Stimulated activated CD4-positive, alpha-beta T cell treated with anti-CD3 and anti-CD28 coated beads, Interleukin-15, amount 100 ng/mL, for 1 hour (primary cell): ENCODE results near the gene POC1A.

ENCODE experiments used
- DNase-seq, 2 donors: peaks; one replicate each; pipeline ENCODE4 v3.0.0-alpha.2; 2020; ENCODE audit warnings: low read depth in 1 of 2, low spot score in 1 of 2

Gene POC1A

DNA sequence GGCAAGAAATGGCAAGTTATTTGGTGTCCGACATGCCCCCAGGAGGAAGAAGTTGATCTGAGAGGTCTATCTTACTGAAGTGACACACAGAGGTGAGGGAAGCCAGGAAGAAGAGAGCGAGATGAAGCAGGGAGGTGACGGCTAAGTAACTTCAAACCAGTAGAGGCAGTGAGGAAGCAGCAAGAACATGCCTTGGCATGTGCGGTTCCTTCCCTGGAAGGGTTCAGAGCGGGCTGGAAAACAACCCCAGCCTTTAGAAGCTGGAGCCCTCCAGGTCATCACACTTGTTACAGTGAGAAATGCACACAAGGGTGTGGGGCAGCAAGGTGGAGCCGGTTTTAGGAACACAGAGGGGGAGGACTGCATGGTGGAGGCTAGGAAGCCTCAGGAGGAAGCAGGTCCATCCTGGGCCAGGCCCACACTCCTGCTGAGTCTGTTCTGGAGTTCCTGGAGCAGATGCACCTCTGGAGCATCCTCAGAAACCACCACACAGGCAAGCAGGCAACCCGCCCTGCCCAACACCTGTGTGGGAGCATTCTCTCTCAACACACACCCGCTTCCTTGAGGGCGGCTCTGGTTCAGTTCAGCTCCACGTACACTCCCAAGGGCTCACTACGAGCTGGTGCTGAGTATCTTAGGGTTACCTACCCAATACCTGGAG lies 47.1 kb downstream of the POC1A start:
- DNase-seq: no peak

DNA sequence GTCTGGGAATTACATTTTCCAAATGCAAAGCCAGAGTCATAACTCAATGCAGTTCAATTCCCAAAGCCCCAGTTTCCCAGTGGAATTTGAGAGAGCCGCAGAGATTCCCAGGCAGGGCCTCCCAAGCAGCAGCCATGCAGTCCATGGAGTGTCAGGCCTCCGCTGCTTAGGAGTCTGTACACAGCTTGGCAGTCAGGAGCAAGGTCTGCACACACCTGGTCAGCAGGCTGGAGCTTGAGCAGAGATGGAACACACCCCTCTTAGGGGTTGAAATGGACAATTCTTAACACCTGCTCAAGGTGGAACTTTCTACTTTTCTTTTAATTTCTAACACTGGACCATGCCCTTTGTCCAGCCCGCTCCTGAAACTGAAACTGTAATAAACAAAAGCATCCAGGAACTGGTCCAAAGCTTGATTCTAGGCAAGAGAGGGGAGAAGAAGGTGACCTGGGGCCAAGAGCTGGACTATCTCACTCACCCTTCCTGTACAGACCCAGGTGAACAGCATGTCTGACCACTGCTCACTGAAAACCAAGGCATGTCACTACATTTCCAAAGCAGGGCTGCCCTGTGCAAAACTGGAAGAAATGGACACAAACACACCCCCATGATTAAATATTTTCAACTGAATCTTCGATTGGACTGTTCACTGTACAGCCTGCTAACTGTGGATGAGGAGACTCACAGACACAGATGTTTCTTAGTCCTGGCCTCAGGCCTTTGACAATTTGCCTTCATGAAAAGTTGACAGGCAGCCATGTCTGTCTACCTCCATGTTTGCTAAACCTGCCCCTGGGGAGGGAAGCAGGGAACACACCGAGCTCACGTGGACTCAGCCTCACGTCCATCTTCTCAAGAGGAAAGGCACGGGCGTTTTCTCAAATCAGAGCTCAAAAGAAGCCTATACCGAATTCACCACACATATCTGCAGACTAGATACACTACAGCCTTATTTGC lies 49.3 kb downstream of the POC1A start:
- DNase-seq: no peak

DNA sequence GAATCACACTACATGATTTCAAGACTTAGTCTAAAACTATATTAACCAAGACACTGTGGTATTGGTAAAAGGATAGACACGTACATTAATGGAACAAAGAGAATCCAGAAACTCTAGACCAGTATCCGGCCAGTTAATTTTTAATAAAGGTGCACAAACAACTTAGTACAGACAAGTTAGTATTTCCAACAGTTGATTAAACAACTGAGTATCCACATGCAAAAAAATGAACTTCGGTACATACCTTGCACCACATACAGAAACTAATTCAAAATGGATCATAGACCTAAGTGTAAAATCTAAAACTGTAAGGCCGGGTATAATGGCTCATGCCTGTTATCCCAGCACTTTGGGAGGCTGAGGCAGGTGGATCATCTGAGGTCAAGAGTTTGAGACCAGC lies 51.3 kb downstream of the POC1A start:
- DNase-seq: no peak

DNA sequence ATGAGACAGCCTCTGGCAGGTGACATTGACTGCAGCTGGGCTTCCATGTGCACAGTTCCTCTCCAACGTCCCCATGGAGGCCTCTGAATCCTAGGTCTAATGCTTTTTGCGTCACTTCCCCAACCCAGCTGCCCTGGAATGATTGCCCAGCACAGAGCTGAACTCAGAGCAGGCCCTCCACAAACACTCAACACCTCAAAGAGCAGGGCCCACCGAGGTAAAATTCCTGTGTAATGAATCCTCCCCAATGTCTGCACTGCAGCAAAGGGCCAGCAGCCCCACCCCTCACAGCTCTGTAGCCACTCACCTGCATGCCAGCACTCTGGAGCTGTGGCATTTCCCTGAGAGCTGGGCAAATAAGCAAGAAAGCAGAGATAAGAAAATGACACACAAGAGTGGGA lies 55.2 kb downstream of the POC1A start:
- no peak for DNase-seq

DNA sequence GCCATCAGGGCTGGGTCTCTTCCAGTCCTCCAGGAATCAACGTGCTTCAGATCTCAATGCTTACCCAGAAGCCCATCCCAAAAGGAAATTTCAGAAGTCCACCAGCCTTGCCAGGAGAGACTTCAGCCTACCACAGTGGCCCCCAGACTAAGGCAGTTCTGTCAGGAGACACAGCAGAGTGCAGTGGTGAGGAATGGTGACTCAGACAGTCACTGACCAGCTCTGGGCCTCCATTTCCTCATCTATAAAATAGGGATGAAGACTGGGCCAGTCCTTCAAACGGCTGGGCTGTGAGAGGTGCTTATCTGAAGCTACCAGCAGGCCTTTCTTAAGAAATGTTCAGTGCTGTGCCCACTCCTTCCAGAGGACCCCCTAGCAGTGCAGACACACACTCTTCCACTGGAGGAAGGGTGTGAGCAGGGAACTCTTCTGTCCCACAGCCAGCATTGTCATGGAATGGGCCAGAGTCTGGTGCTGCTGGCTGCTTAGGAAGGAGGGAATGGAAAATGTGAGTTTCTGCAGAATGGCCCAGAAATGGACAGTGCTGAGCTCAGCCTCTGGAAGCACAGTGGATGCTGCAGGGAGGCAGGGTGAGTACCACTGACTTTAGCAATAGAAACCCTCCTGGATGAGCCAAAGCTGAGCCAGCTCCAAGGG lies 56.2 kb downstream of the POC1A start:
- no peak for DNase-seq

DNA sequence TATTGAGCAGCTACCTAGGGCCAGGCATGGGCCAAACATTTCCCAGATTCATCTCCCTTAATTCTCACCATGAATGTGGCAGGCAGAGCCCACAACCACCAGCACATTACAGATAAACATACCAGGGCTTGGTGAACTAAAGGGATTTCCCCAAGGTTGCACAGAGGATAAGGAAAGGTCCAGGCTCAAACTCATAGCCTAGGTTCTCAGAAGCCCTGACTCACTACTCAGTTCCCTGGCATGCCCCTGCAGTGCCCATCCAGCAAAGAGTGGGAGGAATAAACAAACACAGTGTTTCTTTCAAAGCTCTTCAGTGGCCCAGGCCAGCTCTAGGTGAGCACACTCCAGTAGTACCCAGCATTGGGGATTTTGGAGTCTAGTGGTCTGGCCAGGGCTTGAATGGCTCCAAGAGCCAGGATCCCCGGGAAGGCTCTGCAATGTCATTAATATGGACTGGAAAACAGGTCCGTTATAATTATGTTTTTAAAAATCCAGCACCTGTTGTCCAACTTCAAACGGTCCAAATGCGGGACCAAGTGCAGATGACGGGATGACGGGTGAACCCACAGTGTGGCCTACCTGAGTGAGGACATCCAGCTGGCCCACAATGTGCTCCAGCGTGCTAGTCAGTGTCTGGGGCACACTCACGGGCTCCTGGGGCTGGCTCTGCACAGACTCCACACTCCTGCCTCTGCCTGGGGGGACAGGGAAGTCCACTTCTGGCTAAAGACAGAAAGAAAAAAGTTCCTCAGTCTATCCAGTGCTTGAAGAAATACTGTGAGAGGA lies 58.0 kb downstream of the POC1A start:
- no peak for DNase-seq

DNA sequence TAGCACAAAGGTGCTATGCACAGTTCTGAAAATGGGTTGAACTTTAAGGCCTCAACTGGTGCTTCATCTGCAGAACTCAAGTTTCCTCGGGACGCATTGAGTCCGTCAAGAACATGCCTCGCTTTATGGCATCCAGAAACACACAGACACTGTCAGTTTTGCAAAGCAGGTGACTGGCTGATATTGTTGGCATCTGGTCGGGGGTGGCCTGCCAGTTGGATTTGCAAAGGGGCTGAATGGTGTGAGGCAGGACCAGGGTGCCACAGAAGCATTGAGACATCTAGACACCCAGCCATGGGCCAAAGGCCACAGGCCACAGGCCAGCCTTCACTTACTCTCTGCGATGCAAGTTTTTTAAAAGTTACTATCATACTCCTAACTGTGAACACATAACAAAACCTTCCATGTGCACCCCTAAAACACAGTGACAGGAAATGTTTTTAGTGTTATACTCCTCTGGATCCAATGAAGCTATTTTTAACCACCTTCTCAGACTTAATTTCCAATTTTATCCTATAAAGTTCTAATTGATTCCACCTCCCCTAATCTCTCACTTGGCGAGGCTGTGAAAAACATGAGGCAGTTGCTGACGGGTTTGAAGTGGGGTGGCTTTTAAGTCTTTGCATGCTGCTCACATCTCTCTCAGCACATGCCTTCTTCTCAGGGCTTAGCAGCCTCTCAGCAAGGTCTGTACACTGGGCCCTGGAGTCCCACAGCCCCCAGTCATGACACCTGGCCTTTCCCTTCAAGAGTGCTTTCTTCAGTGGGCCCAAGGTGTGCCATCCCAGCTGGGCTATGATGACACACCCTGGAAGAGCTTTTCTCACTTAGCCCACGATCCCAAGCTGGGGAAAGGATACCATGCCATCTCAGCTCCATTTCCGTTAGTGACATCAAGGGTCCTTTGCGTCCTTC lies 59.4 kb downstream of the POC1A start:
- DNase-seq: no peak

DNA sequence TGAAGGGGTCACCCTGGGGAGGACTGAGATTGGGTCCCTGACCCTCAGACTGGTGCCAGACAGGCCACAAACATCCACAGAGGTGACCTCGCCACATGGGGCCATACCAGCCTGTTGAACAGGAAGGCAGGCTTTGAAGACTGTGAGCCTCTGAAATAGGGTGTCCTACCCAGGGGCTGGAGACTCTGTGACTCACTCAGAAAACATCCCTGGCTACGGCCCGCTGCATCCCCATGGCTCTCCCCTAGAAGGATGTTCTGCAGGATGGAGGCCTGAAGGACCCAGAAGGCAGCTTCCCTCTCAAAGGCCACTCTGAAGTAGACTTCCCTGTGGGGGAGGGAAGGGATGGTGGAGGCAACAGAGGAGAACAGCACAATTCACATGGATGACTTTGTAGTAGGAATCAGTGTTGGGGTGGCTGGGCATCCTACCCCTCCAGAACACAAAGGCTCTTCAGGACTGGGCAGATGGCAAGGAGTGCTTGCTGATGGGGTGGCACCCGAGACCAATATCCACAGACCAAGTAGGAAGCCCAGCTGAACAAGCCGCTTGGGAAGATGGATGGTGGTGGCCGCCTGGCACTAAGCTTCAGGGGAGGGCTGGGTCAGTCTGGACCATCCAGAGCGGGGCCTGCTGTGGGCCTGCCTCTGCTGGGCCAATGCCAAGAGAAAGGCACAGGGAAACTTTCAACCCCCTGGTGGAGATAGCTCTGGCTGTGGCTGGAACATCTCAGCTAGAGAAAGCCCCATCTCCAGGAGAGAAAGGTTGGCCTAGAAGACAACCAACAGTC lies 60.3 kb downstream of the POC1A start:
- no peak for DNase-seq

DNA sequence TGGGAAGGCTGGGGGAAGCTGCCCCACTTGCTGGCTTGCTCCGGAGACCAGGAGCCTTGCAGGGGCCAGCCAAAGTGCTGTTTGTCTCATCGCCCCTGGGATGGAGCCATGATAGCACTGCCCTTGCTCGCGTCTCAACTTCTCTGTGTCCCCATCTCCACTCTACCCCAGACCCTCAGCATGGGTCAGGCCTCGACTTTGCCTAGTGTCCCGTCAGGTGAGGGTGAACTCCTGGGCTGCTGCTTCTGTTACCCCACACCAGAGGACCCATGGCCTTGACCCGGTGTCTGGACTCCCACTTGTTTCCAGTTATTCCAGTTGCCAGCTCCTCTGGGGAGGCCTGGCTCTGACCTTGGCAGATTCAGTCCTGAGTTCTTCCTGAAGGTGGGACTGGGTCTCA lies 61.3 kb downstream of the POC1A start:
- no peak for DNase-seq

DNA sequence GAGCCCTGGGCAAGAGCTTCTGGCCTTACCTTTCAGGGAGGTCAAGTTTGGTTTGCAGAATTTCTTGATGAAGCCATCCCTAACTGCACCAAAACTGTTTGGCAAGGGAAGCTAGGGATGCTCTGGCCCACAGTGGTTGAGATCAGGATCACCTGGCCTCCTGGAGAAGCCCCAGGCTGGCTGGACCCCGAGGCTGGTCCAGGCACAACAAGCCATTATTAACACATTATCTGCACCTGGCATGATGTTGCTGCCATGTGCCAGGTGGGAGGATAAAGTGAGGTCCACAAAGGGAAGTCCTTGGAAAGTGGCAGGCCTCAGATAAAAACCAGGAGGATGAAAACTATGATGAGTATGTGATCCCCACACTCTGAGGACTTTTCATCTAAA lies 62.0 kb downstream of the POC1A start:
- DNase-seq: no peak

DNA sequence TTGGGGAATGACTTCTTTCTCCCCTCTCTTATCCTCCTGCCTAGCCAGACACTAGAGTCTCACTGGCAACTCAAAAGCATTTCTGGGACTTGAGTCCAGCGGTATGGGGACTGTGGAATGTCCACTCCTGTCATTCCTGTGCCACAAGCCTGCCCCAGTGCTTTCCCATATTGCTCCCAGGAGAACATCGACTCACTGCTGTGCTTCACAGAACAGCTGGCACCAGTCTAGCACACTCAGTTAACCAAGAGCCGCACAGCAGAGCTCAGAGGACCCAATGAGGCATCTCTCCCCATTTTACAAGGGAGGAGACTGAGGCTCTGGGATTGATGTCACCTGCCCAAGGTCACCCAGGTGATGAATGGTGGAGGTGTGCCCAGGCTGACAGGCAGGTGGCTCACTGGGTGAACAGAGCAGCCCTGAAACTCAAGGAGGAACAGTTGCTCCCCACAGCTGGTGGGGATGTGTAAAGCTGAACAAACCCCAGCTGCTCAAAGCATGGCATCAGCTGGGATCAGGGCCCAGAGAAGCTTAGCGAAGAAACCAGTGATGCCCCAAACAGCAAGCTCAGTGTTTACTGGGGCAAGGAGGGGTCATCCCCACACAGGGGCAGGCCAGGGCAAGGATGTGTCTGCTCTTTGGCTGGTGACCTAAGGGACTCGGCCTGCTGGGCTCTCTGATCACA lies 62.5 kb downstream of the POC1A start:
- DNase-seq: no peak

DNA sequence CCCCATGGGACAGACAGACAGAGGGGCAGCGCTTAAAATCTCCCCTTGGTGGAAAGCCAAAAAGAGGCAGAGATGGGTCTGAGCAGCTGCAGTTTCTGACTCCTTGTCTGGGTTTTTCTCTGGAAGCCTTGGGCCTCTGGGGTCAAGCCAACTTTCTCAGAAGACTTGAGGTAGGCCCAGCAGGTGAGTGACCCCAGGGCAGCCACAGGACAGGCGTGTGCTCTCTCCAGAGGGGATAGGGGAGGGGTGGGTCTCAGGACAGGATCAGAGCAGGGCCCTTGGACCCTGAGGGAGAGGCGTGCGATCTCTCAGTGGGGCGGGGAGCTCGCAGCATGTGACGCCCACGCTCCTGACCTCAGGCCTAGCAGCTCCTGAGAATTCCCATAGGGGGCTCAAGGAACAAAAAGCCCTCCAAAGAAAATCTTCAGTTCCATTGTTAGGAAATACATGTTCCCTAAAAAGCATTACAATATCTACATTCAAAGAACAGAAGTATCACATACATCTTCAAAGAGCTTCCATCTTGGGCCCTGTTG lies 63.2 kb downstream of the POC1A start:
- no peak for DNase-seq

DNA sequence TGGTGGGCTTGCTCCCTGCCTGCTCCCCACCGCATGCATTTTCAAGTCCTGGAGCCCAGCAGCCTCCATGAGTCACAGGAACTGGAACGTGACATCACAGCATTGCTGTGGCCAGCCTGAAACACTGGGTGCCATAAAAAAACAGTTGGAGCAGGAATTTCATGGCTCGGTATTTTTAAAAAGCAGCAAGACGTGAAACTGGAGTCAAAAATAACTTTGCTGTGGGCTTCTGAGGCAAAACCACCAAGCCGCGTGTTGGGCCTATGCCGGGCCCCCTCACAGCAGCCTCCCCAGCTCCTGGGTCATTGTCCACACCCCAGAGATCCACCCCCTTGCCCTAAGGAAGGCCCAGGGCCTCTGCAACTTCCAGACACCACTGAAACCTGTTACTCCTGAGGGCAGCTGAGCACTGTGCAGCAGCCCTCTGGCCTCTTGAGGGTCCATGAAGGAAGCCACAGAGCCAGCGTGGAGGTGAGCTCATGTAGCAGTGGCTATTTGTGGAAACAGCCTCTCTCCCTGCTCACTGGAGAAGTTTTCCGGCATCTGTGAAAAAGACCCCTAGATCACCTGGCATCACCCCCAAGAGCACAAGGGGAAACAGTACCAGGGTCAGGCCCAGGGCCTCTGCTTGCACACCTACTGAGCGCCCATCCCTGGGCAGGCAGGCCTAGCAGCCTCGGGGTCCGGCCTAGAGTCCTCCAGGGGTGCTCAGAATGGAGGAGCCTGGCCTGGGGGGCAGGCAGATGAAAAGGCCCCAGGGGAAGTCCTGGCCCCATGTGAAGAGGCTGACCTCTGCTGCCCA lies 63.9 kb downstream of the POC1A start:
- no peak for DNase-seq

DNA sequence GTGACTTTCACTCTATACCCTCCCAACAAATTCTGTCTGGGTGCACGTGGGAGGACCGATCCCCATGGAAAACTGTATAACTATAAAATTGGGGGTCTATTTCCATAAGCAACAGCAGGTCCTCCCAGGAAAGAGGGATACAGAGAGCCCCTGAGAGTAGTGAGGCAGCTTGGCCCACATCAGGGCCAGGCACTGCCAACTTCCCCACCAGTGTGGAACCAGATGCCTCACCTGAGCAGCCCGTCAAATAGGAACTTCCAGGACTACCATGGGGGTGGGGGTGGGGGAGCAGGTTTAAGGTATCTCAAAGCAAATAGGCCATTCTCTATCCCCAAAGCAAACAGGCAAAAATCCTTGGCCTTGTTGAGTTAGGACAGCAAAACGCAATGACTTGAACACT lies 64.5 kb downstream of the POC1A start:
- DNase-seq: no peak

DNA sequence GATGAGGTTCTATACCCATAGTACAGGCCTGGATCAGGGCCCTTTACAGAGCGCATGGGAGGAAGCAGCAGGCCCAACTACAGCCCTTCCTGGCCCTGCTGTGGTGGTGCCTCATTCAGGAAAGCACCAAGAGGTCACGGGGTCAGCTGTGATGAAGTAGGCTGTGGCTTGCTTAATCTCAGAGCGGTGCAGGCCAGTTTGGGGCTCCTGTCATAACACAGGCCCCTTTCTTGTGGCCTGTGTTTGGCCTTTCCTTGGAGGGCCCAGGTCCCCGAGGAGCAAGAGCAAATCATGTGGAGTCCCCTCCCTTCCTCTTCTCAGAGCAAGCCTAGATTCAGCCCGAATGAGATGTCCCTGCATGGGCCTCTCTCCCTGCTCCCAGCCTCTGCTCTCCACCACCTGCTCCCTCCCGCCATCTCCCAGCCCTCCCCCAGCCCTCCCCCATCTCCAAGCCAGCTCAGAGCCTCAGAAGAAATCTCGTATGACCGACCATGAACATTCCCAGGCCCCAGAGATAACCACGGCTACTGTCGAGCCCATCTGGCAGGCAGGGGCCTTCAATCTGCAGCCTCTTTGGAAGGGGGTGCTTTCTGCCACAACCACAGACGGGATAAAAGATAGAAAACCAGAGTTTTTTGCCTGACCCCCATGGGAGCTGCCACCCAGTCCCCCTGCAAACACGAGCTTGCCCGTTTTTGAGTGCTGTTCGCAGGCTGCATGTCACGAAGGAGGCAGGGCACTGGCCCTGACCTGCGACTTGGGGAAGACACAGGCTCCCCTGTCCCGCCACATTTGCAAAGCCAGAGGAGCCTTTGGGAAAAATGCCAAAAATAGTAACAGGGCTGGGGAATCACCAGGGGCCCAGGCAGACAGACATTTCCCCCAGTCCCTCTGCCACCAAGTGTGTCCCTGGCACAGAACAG lies 65.5 kb downstream of the POC1A start:
- no peak for DNase-seq

DNA sequence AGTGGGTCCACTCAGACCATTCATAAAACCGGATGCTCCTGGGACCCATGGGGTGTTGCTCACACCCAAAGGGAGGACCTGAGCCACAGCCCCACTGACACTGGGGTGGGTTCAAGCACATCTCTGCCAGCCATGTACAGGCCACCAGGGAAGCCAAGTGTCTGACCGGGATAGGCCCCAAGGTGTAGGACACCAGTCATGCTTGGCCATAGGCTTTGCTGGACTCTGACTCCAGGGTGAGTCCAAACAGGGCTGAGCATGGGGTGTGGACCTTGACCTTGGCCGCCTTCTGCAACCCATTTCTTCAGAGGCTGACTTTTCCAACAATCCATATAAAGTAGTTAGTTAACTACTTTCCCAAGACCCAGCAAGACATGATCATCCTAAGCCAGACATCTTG lies 66.5 kb downstream of the POC1A start:
- DNase-seq: no peak
